Activated CD4-positive, alpha-beta T cell treated with anti-CD3 and anti-CD28 coated beads for 1 hour (primary cell): ENCODE measurements around the gene ZBTB7B.

Experiments used
- DNase-seq: peaks from one replicate; pipeline ENCODE4 v3.0.0-alpha.2; 2020

Gene ZBTB7B

DNA sequence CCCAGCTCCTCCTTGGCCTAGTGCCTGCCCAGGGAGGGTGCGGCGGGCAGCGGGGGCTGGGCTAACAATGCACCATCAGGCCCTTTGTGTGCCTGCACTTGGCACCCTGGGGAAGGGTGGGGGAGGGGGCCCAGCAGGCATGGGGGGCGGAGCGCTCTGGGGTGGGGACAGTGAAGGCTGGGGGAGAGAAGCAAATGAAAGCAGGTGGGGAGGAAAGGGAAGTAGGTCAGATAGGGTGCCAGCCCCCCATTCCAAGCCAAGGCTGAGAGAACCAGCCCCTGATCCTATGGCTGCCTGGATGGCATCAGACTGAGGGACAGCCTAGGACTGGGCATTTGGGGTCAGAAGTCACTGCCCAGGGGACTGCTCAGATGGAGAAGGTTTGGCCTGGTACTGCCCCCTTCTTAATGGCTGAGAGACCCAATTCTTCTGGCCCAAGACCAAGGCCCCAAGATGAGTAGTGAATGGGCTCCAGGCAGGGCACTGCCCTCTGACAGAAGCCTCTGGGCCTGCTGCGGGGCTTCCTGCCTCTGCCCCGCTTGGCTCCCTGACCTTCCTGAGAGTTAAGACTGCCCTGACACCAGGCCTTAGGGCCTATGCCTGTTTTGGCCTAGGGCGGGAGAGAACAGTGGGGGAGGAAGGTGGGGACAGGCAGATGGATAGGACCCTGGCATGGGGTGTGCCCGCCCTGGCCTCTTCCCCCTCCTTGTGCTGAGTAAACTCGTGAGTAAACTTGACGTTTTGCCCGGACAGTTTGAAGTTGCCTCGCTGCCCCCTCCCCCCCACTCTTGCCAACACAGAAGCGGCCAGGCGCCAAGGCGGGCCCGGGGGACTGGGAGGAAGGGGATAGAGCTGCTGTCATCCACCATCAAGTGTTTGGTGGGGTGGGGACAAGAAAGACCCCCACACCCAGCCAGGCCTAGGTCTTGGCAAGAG lies 2.7 kb downstream of the ZBTB7B start:
- DNase-seq, result no peak

DNA sequence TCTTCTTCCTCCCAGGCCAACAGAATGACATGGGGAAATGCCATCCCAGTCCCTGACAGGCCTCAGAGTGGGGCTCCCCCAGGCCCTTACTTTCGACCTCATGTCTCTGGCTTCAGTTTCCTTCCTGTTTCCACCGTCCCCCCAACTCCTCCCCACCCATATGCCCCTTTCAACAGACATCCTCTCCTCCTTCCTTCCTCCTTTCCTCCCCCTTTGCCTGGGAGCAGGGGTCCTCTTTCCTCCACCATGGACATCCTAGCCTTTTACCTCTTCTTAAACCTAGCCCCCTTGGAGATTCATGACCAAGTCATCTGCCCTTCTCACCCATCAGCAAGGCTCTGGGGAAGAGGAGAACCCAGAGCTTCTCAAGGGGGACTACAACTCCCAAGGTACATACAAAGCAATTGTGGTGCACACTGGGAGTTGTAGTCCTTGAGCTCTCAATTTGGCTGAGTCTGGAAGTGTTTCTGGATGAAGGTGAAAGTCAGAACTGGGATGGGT lies 4.0 kb downstream of the ZBTB7B start:
- no peak for DNase-seq

DNA sequence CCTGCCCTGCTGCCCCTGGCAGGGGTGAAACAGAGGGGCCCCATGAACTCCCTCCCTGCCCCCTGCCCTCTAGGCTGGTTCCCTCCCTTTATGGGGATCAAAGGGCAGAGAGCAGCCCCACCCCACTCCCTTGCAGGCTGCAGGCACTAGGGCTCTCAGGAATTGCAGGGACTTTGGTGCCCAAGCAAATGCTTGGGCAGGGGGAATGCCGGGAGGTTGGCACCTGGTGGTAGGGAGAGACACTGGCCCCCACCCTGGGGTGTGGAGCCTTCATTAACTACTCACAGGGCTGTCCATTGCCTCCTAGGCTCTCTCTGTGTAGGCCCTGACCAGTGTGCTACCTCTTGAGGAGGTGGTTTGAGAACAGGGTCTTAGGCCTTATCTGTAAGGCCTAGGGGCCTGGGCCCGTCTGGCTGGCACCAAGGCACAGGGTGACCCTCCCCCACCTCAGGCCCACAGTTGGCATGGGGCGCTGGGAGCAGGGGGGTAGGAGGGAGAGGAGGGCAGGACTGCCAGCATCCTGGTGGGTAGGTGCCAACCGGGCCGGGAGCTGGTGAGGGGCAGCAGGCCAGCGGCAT lies 4.7 kb downstream of the ZBTB7B start:
- no peak for DNase-seq

DNA sequence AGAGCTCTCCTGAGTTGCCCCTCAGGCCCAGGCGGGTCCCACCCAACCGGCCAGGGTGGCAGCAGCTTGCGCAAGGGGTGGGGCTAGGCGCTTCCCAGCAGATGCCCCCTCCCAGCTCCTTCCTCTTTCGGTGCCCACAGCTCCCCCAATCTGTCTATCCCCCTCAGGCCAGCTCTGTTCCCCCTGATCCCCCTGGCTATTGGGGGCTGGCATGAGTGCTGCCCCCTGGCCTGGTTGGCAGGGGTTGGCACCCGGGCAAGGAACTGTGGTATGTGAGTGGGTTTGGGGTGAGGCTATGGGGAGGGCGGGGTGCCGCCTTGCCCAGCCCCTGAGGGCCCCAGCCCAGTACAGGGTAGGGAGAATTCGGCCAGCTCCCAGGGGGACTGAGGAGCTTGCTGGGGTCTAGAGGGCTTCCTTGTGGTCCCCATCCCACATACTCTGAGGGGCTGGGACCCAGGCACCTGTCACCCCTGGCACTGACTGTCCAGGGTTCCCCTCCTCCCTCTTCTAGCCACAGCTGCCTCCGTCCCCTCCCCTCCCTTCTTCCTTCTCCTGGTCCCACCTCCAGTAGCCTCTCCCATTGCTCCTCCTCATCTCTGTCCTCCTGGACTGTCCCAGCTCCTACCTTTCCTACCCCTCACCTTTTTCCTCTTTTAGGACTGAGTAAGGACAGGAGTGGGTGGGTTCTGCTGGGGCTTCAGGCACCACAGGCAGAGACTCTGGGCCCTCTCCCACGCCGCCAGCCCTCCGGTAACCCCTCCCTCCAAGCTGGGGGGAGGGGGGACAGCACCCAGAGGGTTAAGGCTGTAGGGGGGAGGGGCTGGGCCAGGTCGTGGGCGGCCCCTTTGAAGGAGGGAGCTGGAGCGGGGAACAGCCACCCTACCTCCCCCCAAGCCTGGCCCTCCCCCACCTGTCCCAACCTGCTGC lies 5.7 kb downstream of the ZBTB7B start:
- DNase-seq, result no peak

DNA sequence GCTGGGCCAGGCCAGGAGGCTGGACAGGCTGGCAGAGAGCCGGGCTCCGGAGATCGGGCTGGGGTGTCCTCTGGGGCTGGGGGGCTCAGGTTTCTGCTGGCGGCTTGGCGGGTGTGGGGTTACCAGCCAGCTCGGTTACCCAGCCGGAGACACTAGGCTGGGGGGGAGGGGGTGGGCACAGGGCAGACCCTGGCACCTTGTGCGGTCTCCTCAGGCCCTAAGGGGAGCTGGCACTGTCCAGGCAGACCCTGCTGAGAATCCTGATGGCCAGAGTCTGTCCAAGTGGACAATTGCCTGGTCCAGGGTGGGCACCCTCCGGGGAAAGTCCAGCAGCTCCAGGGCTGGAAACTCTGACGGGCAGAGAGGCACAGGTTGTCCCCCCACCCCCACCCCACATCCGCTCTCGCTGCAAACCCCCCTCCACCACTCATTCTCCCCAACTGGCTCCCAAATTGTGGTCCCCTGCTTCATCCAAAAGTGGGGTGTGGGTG lies 6.7 kb downstream of the ZBTB7B start:
- no peak for DNase-seq

DNA sequence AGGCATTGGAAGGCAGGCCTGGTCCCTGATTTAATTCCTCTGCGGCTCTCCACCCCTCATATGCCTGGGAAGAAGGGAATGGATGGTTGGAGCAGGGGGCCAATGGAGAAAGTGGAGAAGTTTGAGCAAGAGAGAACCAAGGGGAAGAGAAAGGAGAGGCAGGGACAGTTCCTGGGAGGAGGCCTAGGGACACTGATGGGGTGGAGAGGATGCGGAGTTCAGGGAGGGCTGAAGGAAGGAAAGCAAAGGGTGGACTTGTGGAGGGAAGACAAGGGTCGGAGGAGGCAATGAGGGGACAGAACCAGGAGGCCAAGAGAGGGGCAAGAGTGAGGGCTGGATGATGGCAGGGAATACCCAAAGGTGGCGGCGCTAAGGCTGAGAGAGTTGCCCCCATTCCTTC lies 7.1 kb downstream of the ZBTB7B start:
- no peak for DNase-seq

DNA sequence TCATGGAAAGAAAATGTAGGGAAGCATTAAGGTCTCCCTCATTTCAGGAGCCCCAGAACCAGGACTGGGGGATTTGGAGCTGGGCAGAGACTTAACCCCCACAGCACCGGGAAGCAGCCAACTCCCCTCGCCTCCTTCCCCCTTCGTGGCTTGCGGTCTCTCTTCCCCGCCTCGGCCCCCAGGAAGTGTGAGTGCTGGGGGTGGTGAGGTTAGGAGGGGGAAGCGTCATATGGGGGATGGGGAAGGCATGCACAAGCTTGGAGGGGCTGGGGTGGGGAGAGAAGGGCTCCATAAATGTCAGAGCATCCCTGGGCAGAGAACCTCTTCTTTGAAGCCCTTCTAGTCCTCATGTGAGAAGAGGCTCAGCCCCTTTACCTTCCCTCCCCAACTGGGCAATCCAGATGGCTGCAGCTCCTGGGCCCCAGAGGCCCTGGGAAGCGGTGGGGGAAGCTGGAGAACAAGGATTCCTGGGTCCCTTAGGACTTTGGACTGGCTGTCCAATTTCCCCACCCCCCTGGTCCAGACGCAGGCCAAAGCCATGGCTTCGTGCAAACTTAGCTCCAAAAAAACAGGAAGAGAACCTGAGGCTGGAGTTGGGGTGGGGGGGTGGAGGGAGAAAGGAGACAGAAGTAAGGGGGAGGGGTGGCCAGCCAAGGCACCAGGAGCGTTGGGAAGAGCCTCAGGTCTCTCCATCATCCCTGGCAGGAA lies 7.8 kb downstream of the ZBTB7B start:
- no peak for DNase-seq

DNA sequence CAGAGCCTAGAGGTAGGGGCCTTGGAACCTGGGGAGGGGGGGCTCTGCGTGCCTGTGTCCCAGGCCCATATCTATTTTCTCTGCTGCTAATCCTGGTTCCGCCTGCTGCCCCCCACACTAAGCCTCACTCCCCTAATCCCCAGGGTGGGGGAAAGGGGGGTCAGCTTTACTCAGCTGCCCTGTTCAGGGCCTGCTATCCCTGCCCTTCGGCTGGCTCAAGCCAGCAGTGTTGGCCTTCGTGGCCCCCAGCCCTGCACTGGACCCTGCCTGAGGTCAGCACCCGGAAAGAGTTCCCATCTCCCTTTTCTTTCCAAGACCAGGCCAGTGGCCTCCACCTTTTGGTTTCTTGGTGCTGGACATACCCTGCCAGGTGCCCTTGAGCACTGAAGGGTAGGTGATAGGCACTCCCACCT lies 8.4 kb downstream of the ZBTB7B start:
- DNase-seq, result no peak

- DNase-seq, result no peak
Measured at GRCh38 chr1:155011437-155012025, 8.9 kb downstream of the ZBTB7B start.

DNA sequence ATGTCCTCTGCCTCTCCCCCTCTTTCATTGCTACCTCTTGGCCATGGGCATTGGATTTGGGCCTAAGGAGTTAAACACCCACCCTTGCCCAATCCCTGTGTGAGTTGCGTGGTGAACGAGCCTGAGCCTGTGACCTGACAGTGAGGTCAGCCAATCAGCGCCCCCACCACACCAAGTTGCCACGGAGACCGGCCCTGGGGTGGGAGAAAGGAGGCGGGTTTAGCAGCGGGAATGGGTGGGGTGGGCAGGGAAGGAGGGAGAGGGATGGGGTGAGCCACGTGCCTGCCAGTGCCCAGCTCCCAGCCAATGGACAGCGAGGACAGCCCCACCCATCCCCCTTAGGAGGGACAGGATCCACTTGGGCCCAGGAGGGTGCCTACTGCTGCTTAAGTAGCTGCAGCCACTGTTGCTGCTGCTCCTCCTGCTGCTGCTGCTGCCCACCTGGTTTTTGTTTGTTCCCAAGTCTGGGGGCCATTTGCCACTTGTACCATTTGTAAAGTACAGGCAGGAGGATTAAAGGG lies 9.5 kb downstream of the ZBTB7B start:
- no peak for DNase-seq

GRCh38 chr1:155012776-155013602 lies 10.4 kb downstream of the ZBTB7B start:
- DNase-seq, result no peak

- DNase-seq, result no peak
Measured at GRCh38 chr1:155013632-155014031, 11.0 kb downstream of the ZBTB7B start.

DNA sequence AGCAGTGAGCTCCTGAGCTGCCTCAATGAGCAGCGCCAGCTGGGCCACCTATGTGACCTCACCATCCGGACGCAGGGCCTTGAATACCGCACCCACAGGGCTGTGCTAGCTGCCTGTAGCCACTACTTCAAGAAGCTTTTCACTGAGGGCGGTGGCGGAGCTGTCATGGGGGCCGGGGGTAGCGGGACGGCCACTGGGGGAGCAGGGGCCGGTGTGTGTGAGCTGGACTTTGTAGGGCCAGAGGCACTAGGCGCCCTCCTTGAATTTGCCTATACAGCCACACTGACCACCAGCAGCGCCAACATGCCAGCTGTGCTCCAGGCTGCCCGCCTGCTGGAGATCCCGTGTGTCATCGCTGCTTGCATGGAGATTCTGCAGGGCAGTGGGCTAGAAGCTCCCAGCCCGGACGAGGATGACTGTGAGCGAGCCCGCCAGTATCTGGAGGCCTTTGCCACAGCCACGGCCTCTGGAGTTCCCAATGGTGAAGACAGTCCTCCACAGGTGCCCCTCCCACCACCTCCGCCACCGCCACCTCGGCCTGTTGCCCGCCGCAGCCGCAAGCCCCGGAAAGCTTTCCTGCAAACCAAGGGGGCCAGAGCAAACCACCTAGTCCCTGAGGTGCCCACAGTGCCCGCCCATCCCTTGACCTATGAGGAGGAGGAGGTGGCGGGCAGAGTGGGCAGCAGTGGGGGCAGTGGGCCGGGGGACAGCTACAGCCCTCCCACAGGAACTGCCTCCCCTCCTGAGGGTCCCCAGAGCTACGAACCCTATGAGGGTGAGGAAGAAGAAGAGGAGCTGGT lies 12.3 kb downstream of the ZBTB7B start:
- DNase-seq, result no peak

GRCh38 chr1:155015527-155016230 lies 13.1 kb downstream of the ZBTB7B start:
- no peak for DNase-seq

DNA sequence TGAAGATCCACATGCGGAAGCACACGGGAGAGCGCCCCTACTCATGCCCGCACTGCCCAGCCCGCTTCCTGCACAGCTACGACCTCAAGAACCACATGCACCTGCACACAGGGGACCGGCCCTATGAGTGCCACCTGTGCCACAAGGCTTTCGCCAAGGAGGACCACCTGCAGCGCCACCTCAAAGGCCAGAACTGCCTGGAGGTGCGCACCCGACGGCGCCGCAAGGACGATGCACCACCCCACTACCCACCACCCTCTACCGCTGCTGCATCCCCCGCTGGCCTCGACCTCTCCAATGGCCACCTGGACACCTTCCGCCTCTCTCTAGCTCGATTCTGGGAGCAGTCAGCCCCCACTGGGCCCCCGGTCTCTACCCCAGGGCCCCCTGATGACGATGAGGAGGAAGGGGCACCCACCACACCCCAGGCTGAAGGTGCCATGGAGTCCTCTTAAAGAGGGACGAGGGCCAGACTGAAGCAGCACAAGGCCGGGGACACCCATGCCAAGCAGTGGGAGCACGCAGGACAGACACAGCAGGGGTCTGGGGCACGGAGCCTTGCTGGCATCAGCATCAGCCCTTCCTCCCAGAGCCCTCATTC lies 13.7 kb downstream of the ZBTB7B start:
- DNase-seq, result no peak

DNA sequence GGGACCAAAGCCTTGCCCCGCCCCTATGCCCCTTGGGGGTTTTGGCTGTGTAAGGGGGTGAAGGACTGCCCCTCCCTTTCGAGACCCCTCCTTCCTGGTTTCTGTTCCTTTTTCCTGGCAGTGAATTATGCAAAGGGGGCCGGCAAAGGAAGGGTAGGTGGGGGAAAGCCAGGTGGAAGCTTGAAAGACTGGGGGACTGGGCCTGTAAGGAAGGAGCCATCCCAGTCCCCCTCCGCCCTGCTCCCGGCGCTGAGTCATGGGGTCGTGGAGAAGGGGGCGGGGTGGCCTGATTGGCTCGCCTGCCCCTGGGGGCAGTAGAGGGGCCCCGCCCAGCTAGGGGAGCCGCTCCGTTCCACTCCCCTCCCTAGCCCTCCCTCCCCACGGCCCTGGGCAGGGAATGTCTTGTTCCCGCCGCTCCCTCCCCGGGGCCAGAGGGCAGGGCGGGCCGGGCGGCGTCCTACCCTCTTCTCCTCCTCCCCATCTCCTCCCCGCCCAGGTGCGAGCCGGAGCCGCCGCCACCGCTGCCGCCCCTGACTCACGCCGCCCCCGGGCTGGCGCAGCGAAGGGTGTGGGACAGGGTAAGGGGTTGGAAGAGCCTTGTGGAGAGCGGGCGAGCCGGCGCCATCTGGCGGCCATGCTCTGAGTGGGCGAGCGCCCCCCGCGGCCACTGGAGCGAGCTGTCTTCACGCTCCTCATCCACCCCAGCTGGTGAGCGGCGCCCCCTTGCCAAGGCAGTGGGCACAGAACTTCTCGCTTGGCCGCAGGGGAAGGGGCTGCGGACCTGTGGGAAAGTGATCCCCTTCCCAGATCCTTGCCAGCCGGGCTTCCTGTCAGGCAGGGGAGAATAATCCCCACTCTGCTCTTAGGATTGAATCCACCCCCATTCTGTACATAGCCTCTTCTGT lies 14.7 kb downstream of the ZBTB7B start:
- peak; percentile 89 for DNase-seq

DNA sequence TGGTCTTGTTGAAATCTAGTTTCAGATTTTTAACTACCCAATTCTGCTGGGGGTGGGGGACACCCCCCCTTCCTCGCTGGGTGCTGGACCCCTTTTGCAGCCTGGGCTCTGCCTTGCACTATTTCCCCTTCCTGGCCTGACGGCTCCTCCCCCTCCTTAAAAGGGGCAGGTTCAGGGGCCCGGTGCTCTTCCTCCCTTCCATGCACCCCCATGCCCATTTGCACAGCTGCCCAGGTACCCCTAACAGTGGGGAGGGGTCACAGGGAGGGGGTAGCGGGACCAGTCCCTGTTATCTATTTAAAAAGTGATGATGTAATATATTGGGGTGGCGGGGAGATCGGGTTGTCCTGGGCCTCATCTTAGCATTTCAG lies 15.3 kb downstream of the ZBTB7B start:
- no peak for DNase-seq
